Activated T-helper 2 cell treated with anti-CD3 and anti-CD28 coated beads, Interferon-gamma antibody, Interleukin-2, Interleukin-4, amounts not matched to agents 10 μg/mL and 5 μg/mL and 100 μg/mL, durations not matched to agents 14 hours and 24 hours and 36 hours (primary cell): Measurements from ENCODE around the gene DECR2. TPM values are rescaled to one million over a fixed set of nuclear protein-coding genes. Genes with fewer than 3 reads are reported as not detected.
"Not testable (repeated sequence)": the region's sequence is repeated elsewhere in the genome, so short reads cannot be mapped to it uniquely, and the experiment has no call there.

Experiments used
- DNase-seq: peaks from one replicate; pipeline ENCODE4 v3.0.0; 2021; ENCODE audit warnings: low spot score
- H3K27ac Mint-ChIP-seq: one replicate; pipeline ENCODE4 v1.8.0; 2021; ENCODE audit warnings: mixed read lengths
- H3K27me3 Mint-ChIP-seq: one replicate; pipeline ENCODE4 v1.8.0; 2021; ENCODE audit warnings: low read depth, mixed read lengths
- H3K36me3 Mint-ChIP-seq: one replicate; pipeline ENCODE4 v1.8.0; 2021; ENCODE audit warnings: low read depth, mixed read lengths
- H3K4me1 Mint-ChIP-seq: one replicate; pipeline ENCODE4 v1.8.0; 2021; ENCODE audit warnings: low read depth, mixed read lengths
- H3K4me3 Mint-ChIP-seq: one replicate; pipeline ENCODE4 v1.8.0; 2021; ENCODE audit warnings: low read depth, mild to moderate bottlenecking, moderate library complexity, mixed read lengths
- H3K9me3 Mint-ChIP-seq: one replicate; pipeline ENCODE4 v1.8.0; 2021; ENCODE audit warnings: mixed read lengths
- intact Hi-C: fragments of 100-400 bp; cut with micrococcal nuclease; formaldehyde crosslinking; loops from one replicate; pipeline ENCODE4 v1.15.1; 2023
- total RNA-seq: library from RNA; stranded (reverse); gene quantifications from 2 replicates; pipeline ENCODE4 v1.2.3, GENCODE V29; 2022

The DECR2 gene
- total RNA-seq, 1 donor from 2014 or later, result 20.9 TPM

DNA sequence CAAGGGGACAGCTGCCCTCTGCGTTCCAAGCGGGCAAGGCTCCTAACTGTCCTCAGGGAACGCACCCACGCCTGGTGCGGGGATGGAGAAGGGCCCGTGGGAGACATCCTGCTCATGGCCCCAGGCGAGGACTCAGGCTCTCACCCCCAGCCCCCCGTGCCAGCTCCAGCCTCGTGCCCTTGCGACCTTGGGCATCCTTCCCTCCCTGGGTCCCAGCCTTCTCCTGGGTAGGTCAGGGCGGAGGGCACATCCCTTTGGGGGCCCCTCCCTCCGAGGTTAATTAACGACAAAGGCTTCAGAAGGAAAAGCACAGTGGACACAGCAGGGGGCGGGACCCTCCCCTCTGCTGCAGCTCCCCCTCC, 22.9 kb upstream of the DECR2 start:
- Mint-ChIP-seq H3K36me3 (no peaks in the 10 kb centered on the region), H3K9me3 (no peaks in the 10 kb centered on the region), H3K4me3 (no peak overlapping the region), H3K4me1 (peaks cover 9% of the 10 kb centered on the region), H3K27ac (no peak overlapping the region), H3K27me3 (no peaks in the 10 kb centered on the region)
- no peak for DNase-seq
- intact Hi-C loops, result no loop called here

DNA sequence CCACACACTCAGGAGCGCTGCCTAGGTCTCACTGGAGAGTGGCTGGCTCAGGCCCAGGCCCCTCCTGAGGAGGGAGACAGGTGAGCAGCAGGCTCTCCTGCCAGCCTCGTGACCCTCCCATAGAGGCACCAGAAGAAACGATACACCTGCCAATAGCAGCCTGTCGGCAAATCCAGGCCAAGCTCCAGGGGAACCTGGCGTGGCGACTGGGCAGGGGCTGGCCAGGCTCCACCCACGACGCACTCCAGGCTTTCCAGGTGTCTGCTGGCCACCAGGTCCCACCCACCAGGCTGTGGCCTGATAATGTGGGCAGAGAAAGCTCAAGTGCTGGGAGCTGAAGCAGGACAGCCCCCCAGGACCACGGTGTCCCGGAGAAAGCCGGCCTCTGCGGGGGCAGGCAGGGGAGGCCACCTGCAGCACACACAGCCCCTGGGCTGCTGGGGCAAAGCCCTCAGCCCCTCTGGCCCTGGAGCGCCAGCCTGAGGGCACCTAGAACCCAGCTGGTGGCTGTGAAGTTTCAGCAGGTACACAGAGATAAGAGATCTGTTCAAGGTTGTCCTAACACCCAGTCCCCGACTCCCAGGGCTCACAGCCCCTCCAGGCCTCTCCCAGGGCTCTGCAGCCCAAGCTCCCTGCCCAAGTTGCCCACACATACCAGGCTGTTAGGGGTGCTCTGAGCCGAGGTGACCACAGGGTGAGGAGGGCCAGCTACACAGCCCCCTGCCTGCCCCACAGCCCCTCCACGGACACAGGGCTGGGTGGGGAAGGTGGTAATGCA, 22.3 kb upstream of the DECR2 start:
- DNase-seq, result no peak
- Mint-ChIP-seq H3K9me3 (no peaks in the 10 kb centered on the region), H3K36me3 (no peaks in the 10 kb centered on the region), H3K4me3 (peak overlapping the region; percentile 8), H3K27me3 (no peaks in the 10 kb centered on the region), H3K27ac (no peak overlapping the region), H3K4me1 (peaks cover 9% of the 10 kb centered on the region)
- intact Hi-C loops, result no loop called here

DNA sequence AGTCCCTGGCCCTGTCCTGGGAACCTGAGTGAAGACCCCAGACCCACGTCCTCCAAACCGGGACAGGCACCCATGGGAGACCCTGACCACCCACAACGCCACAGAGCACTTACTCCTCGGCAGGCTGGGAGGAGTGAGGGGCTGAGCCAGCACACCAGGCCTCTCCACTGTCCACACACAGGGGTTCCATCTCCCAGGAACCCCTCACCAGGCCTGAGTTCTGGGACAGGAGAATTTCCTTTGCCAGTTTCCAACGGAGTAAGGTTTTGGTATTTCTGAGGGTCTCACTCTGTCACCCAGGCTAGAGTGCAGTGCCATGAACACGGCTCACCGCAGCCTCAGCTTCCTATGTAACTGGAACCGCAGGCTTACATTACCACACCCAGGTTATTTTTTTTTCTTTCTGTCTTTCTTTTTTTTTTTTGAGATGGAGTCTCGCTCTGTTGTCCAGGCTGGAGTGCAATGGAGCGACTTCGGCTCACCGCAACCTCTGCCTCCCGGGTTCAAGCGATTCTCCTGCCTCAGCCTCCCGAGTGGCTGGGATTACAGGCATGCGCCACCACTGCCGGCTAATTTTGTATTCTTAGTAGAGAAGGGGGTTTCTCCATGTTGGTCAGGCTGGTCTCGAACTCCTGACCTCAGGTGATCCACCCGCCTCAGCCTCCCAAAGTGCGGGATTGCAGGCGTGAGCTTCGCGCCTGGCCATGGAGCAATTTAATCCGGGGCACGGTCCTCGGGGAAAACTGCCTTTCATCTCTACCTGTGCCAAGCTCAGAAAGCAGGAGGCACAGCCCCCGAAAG, 21.5 kb upstream of the DECR2 start:
- Mint-ChIP-seq H3K27me3 (no peaks in the 10 kb centered on the region), H3K27ac (no peak overlapping the region), H3K36me3 (no peaks in the 10 kb centered on the region), H3K9me3 (no peaks in the 10 kb centered on the region), H3K4me3 (peak overlapping the region; percentile 68), H3K4me1 (peaks cover 9% of the 10 kb centered on the region)
- intact Hi-C loops, result loop anchor here (5.0 kb wide), 1 partner anchor 47 kb away; the partner anchor contains the start of gene RAB11FIP3
- no peak for DNase-seq

GRCh38 chr16:380762-381011, 21.0 kb upstream of the DECR2 start:
- Mint-ChIP-seq H3K27ac (no peak overlapping the region), H3K4me3 (peak overlapping the region; percentile 68), H3K36me3 (no peaks in the 10 kb centered on the region), H3K9me3 (no peaks in the 10 kb centered on the region), H3K27me3 (no peaks in the 10 kb centered on the region), H3K4me1 (peaks cover 9% of the 10 kb centered on the region)
- intact Hi-C loops, result loop anchor here (5.0 kb wide), 1 partner anchor 47 kb away; the partner anchor contains the start of gene RAB11FIP3
- no peak for DNase-seq

DNA sequence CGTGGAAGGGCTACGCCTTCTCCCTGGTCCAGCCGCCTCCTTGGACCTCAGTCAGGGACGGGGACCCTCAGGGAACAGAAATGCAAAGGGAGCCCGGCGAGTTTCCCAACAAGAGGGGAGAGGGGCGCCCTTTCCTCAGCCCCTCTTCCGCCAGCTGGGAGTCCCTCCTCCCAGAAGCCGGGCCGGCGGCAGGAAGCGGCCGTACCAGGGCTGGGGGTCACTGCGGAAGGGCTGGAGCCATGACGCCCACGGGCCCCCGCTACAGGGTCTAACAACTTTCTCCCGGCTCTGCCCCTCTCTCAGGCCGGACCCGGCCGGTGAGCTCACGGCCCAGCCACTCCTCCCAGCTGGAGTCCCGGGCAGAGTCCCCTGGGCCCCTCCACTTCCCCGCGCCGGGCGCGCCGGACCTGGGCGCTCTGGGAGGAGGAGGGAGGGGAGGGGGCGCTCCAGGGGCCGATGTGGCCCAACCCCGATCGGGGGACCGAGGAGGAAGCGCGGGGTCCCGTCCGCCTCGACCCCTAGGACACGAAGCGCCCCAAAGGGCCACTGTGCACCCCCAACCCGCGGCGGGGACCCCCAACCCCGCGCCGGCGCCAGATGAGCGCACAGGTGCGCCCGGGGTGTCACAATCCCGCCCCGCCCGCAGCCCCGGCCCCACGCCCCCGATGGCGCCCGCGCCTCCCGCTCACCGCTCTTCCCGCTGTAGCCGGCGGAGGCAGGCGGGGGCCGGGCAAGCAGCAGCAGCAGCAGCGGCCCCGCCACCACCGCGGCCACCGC, 20.5 kb upstream of the DECR2 start:
- Mint-ChIP-seq H3K9me3 (no peaks in the 10 kb centered on the region), H3K4me1 (peaks cover 9% of the 10 kb centered on the region), H3K27ac (no peak overlapping the region), H3K4me3 (peak overlapping the region; percentile 66), H3K36me3 (no peaks in the 10 kb centered on the region), H3K27me3 (no peaks in the 10 kb centered on the region)
- intact Hi-C loops, result loop anchor here (5.0 kb wide), 1 partner anchor 46 kb away; the partner anchor contains the start of gene RAB11FIP3
- no peak for DNase-seq

DNA sequence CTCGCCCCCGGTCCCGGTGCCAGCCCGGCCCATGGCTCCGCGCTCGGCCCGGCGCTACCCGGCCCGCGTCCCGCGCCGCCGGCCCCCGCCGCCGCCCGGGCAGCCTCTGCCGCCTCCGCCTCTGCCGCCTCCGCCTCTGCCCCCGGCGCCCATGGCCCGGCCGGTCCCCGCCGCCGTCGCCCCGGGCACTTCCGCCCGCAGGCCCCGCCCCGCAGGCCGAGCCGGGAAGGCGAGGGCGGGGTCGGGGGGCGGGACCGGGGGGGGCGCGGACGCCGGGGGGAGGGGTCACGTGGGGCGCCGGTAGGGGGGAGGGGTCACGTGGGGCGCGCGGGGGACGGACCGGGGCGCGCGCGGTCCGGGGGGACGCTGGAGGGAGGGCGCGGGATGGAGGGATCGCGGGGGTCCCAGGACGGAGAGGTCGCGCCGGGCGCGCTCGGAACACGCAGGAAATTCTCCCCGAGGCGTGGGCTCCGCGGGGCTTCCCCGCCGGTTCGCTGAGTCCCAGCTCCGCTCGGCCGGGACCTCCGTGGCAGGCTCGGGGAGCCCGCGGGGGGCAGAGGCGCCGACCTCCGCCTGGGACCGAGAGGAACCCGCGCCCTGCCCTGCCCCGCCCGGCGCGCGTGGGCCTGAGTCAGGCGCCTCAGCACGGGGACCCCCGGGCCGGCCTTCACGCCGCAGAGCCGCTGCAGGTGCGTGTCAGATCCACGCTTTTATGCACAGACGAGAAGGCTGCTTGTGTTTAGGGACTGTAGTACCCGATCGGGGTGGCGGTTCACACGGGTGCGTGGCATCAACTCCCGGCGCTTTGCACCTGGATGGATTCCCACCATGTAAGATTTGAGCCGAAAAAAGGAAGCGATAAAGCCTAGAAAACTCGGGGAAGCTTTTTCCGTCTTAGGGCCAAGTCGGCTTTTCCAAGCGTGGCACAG, 19.6 kb upstream of the DECR2 start, which contains the start of gene PGAP6:
PGAP6 (minus strand) TSS at position 190 of the 929 bp plus-strand sequence; CDS start at position 33, 157 bp downstream.
- Mint-ChIP-seq H3K4me1 (peaks cover 9% of the 10 kb centered on the region), H3K9me3 (no peaks in the 10 kb centered on the region), H3K27ac (no peak within 1 kb of the TSS), H3K27me3 (no peaks in the 10 kb centered on the region), H3K36me3 (no peaks in the 10 kb centered on the region), H3K4me3 (peak within 1 kb of the TSS; percentile 78)
- intact Hi-C loops, result loop anchor here (5.0 kb wide), 1 partner anchor 45 kb away; the partner anchor contains the start of gene RAB11FIP3
- DNase-seq, result peak; percentile 59

GRCh38 chr16:383326-384051, 18.2 kb upstream of the DECR2 start:
- Mint-ChIP-seq H3K27me3 (no peaks in the 10 kb centered on the region), H3K36me3 (no peaks in the 10 kb centered on the region), H3K4me1 (peaks cover 9% of the 10 kb centered on the region), H3K4me3 (peak overlapping the region; percentile 78), H3K9me3 (no peaks in the 10 kb centered on the region), H3K27ac (no peak overlapping the region)
- DNase-seq, result no peak
- intact Hi-C loops, result loop anchor here (5.0 kb wide), 1 partner anchor 44 kb away; the partner anchor contains the start of gene RAB11FIP3

DNA sequence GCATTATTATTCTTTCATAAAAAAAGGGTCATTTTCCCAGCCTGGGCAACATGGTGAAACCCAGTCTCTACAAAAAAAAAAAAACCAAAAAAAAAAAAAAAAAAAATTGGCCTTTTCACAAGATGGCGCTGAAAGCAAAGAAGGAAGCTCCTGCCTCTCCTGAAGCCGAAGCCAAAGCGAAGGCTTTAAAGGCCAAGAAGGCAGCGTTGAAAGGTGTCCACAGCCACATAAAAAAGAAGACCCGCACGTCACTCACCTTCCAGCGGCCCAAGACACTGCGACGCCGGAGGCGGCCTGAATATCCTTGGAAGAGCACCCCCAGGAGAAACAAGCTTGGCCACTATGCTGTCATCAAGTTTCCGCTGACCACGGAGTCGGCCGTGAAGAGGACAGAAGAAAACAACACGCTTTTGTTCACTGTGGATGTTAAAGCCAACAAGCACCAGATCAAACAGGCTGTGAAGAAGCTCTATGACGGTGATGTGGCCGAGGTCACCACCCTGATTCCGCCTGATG, 15.0 kb upstream of the DECR2 start:
- Mint-ChIP-seq H3K27ac (no peak overlapping the region), H3K27me3 (no peaks in the 10 kb centered on the region), H3K36me3 (no peaks in the 10 kb centered on the region), H3K4me3 (no peak overlapping the region), H3K9me3 (no peaks in the 10 kb centered on the region), H3K4me1 (peaks cover 9% of the 10 kb centered on the region)
- intact Hi-C loops, result no loop called here
- DNase-seq, result no peak

GRCh38 chr16:387761-388666, 13.7 kb upstream of the DECR2 start:
- H3K27me3 Mint-ChIP-seq, H3K36me3 Mint-ChIP-seq, H3K9me3 Mint-ChIP-seq, DNase-seq, H3K27ac Mint-ChIP-seq, intact Hi-C loops, H3K4me1 Mint-ChIP-seq, H3K4me3 Mint-ChIP-seq: not testable (repeated sequence)

- no peaks in the 10 kb centered on the region for H3K9me3 Mint-ChIP-seq
- H3K27me3 Mint-ChIP-seq, result no peaks in the 10 kb centered on the region
- H3K4me1 Mint-ChIP-seq, result no peaks in the 10 kb centered on the region
- no peak overlapping the region for H3K4me3 Mint-ChIP-seq
- no peak for DNase-seq
- intact Hi-C loops, result no loop called here
- no peaks in the 10 kb centered on the region for H3K36me3 Mint-ChIP-seq
- H3K27ac Mint-ChIP-seq, result no peak overlapping the region
Observed at GRCh38 chr16:389352-389751, 12.3 kb upstream of the DECR2 start.
